Loucy (cell line): ENCODE measurements around the gene RPS6KA1.

ENCODE experiments used
- CTCF ChIP-seq: fragments of 200-600 bp; sonication (generic); conservative IDR thresholded peaks from 2 replicates; pipeline ENCODE4 v1.5.1; 2014; ENCODE audit warnings: mild to moderate bottlenecking, antibody characterized with exemption, low read length
- EZH2phosphoT487 ChIP-seq: fragments of 200-600 bp; IDR thresholded peaks from 2 replicates; pipeline ENCODE4 v1.6.1; 2018; ENCODE audit warnings: antibody characterized with exemption, mild to moderate bottlenecking, moderate library complexity, borderline replicate concordance

- TF ChIP-seq CTCF, result no peak
- no peak for TF ChIP-seq EZH2phosphoT487
Observed at GRCh38 chr1:26550946-26551345, 21.4 kb downstream of the RPS6KA1 start.
